Measurements from ENCODE around the gene ADAM10. TPM values are rescaled to one million over a fixed set of nuclear protein-coding genes. Genes with fewer than 3 reads are reported as not detected.

Gene ADAM10
- total RNA-seq, 1 experiment from 2014 or later, result 133 TPM

GRCh38 chr15:58732625-58733363 is 16.7 kb downstream of the ADAM10 start:
- ChIA-PET CTCF (no interaction called here), POLR2A (no interaction called here)
- peak overlapping the region; percentile 5 for H3K27ac Mint-ChIP-seq
- ATAC-seq, result no peak
- DNase-seq (ENCODE audit: low spot score), result no peak
- no peaks in the 10 kb centered on the region for H3K9me3 Mint-ChIP-seq
- H3K4me3 Mint-ChIP-seq, result no peak overlapping the region
- H3K36me3 Mint-ChIP-seq, result no peaks in the 10 kb centered on the region; the same call in 1 of the 2 replicates
- TF ChIP-seq ZNF317 (CRISPR knock-in tag; IDR thresholded peaks at IDR 0.05; ENCODE audit: borderline replicate concordance, low read depth) (no peak), RORB (CRISPR knock-in tag; IDR thresholded peaks at IDR 0.05) (no peak), NR2C2 (CRISPR knock-in tag; IDR thresholded peaks at IDR 0.05) (no peak), TP53 (CRISPR knock-in tag; IDR thresholded peaks at IDR 0.05) (no peak), ATF3 (CRISPR knock-in tag; conservative IDR thresholded peaks at IDR 0.05) (no peak), ZNF671 (CRISPR knock-in tag; IDR thresholded peaks at IDR 0.05) (no peak), CDX4 (CRISPR knock-in tag; IDR thresholded peaks at IDR 0.05; ENCODE audit: borderline replicate concordance) (no peak), CREB1 (CRISPR knock-in tag; IDR thresholded peaks at IDR 0.05) (no peak), TEAD4 (CRISPR knock-in tag; IDR thresholded peaks at IDR 0.05) (no peak), ZNF232 (CRISPR knock-in tag; IDR thresholded peaks at IDR 0.05) (no peak), ARID4B (CRISPR knock-in tag; IDR thresholded peaks at IDR 0.05; ENCODE audit: borderline replicate concordance) (no peak), CREM (CRISPR knock-in tag; IDR thresholded peaks at IDR 0.05) (no peak)
- no peaks in the 10 kb centered on the region for H3K27me3 Mint-ChIP-seq (ENCODE audit: low read depth)
- peaks cover 50% of the 10 kb centered on the region for H3K4me1 Mint-ChIP-seq

GRCh38 chr15:58731756-58732535 is 17.6 kb downstream of the ADAM10 start:
- Mint-ChIP-seq H3K4me3 (no peak overlapping the region), H3K36me3 (no peaks in the 10 kb centered on the region; the same call in none of the 2 replicates), H3K27me3 (ENCODE audit: low read depth) (no peaks in the 10 kb centered on the region), H3K9me3 (no peaks in the 10 kb centered on the region), H3K27ac (peak overlapping the region; percentile 69), H3K4me1 (peaks cover 48% of the 10 kb centered on the region)
- ChIA-PET POLR2A (interaction anchor here (0.6 kb wide), 1 partner anchor 11 kb away, joined by 3 read pairs; no protein-coding TSS in a partner anchor), CTCF (no interaction called here)
- DNase-seq (ENCODE audit: low spot score) (no peak), ATAC-seq (no peak)
- TF ChIP-seq ATF3 (CRISPR knock-in tag; conservative IDR thresholded peaks at IDR 0.05) (no peak), GRHL2 (CRISPR knock-in tag; IDR thresholded peaks at IDR 0.05; ENCODE audit: insufficient replicate concordance, severe bottlenecking) (no peak), NR2C2 (CRISPR knock-in tag; IDR thresholded peaks at IDR 0.05) (no peak), NR1H2 (CRISPR knock-in tag; IDR thresholded peaks at IDR 0.05) (no peak), ZNF425 (CRISPR knock-in tag; conservative IDR thresholded peaks at IDR 0.05) (no peak), ZMAT4 (CRISPR knock-in tag; IDR thresholded peaks at IDR 0.05) (no peak), GTF2I (CRISPR knock-in tag; conservative IDR thresholded peaks at IDR 0.05) (no peak), NFE2L1 (CRISPR knock-in tag; IDR thresholded peaks at IDR 0.05) (no peak), AR (CRISPR knock-in tag; IDR thresholded peaks at IDR 0.05) (no peak), RELA (CRISPR knock-in tag; IDR thresholded peaks at IDR 0.05; ENCODE audit: borderline replicate concordance) (no peak), CREB1 (CRISPR knock-in tag; IDR thresholded peaks at IDR 0.05) (no peak)
